HepG2 (cell line): ENCODE measurements around the gene MAN2A1. TPM values are rescaled to one million over a fixed set of nuclear protein-coding genes. Genes with fewer than 3 reads are reported as not detected.
A peak's percentile ranks its signal among the peaks of the same experiment; 100 is the strongest.

Experiments
- AHR ChIP-seq: IDR thresholded peaks from 2 replicates; pipeline ENCODE4 v1.6.1; 2018; ENCODE audit warnings: missing genetic modification reagents, missing compliant biosample characterization
- BCLAF1 ChIP-seq: fragments of 450-650 bp; IDR thresholded peaks from 2 replicates; pipeline ENCODE4 v1.6.1; 2017; ENCODE audit warnings: mild to moderate bottlenecking
- CBX5 ChIP-seq: sonication (generic); formaldehyde crosslinking; IDR thresholded peaks from 2 replicates; pipeline ENCODE4 v1.4.0; 2020; ENCODE audit warnings: missing genetic modification reagents, borderline replicate concordance
- HDAC1 ChIP-seq: sonication (generic); formaldehyde crosslinking; IDR thresholded peaks from 2 replicates; pipeline ENCODE4 v1.5.1; 2020; ENCODE audit warnings: mild to moderate bottlenecking, missing genetic modification reagents
- HES4 ChIP-seq: sonication (generic); formaldehyde crosslinking; IDR thresholded peaks from 2 replicates; pipeline ENCODE4 v1.9.0; 2021; ENCODE audit warnings: mild to moderate bottlenecking, missing genetic modification reagents, borderline replicate concordance
- MEIS1 ChIP-seq: sonication (generic); formaldehyde crosslinking; IDR thresholded peaks from 2 replicates; pipeline ENCODE4 v1.9.0; 2021; ENCODE audit warnings: mild to moderate bottlenecking, missing genetic modification reagents, moderate library complexity, borderline replicate concordance
- MEIS2 ChIP-seq: sonication (generic); formaldehyde crosslinking; IDR thresholded peaks from 2 replicates; pipeline ENCODE4 v1.9.0; 2021; ENCODE audit warnings: mild to moderate bottlenecking, missing genetic modification reagents
- MTF2 ChIP-seq: sonication (generic); formaldehyde crosslinking; IDR thresholded peaks from 2 replicates; pipeline ENCODE4 v1.5.0; 2020; ENCODE audit warnings: missing genetic modification reagents, borderline replicate concordance
- NRL ChIP-seq: sonication (generic); formaldehyde crosslinking; IDR thresholded peaks from 2 replicates; pipeline ENCODE4 v1.5.0; 2020; ENCODE audit warnings: missing genetic modification reagents, mild to moderate bottlenecking, moderate library complexity, borderline replicate concordance
- PHF8 ChIP-seq: sonication (generic); formaldehyde crosslinking; IDR thresholded peaks from 2 replicates; pipeline ENCODE4 v1.5.0; 2020; ENCODE audit warnings: missing genetic modification reagents
- PLRG1 ChIP-seq: fragments of 450-650 bp; conservative IDR thresholded peaks from 2 replicates; pipeline ENCODE4 v1.6.1; 2016
- RFX1 ChIP-seq: fragments of 450-650 bp; IDR thresholded peaks from 2 replicates; pipeline ENCODE4 v1.6.1; 2017
- SP4 ChIP-seq: sonication (generic); formaldehyde crosslinking; IDR thresholded peaks from 2 replicates; pipeline ENCODE4 v1.8.1; 2023; ENCODE audit warnings: mild to moderate bottlenecking, missing genetic modification reagents
- TARDBP ChIP-seq: sonication (generic); formaldehyde crosslinking; IDR thresholded peaks from 2 replicates; pipeline ENCODE4 v1.8.0; 2022; ENCODE audit warnings: mild to moderate bottlenecking, missing genetic modification reagents
- THAP11 ChIP-seq: IDR thresholded peaks from 2 replicates; pipeline ENCODE4 v1.6.1; 2016; ENCODE audit warnings: missing biosample characterization, missing genetic modification reagents
- ZNF337 ChIP-seq: sonication (generic); formaldehyde crosslinking; IDR thresholded peaks from 2 replicates; pipeline ENCODE4 v1.5.1; 2020; ENCODE audit warnings: missing genetic modification reagents, low read depth, mild to moderate bottlenecking, borderline replicate concordance
- ZNF441 ChIP-seq: sonication (generic); formaldehyde crosslinking; IDR thresholded peaks from 2 replicates; pipeline ENCODE4 v1.7.0; 2021; ENCODE audit warnings: missing genetic modification reagents, borderline replicate concordance
- ZNF572 ChIP-seq: sonication (generic); formaldehyde crosslinking; IDR thresholded peaks from 2 replicates; pipeline ENCODE4 v1.5.1; 2020; ENCODE audit warnings: mild to moderate bottlenecking, missing genetic modification reagents
- ZNF772 ChIP-seq: sonication (generic); formaldehyde crosslinking; IDR thresholded peaks from 2 replicates; pipeline ENCODE4 v1.5.0; 2020; ENCODE audit warnings: mild to moderate bottlenecking, missing genetic modification reagents
- ZNF839 ChIP-seq: sonication (generic); formaldehyde crosslinking; IDR thresholded peaks from 2 replicates; pipeline ENCODE4 v1.4.0; 2020; ENCODE audit warnings: missing genetic modification reagents, mild to moderate bottlenecking, borderline replicate concordance
- ZSCAN25 ChIP-seq: sonication (generic); formaldehyde crosslinking; IDR thresholded peaks from 2 replicates; pipeline ENCODE4 v1.8.0; 2022; ENCODE audit warnings: mild to moderate bottlenecking, missing genetic modification reagents
- polyA plus RNA-seq, 8 experiments: library from polyadenylated mRNA; depleted of rRNA in 3 of 8; stranded (reverse) in 7 of 8; unstranded in 1 of 8; fragments of >200 nt; fragmentation: Illumina TruSeq in 4 of 8; extraction: Trizol in 4 of 8; gene quantifications; 2 replicates each; pipeline versions ENCODE4 v1.2.1 to v1.2.3, GENCODE V29; 2011 to 2016; ENCODE audit warnings: low read depth in 4 of 8, missing spikeins in 1 of 8, mixed read lengths in 1 of 8; ENCODE audit not compliant: insufficient read depth in 1 of 8
- total RNA-seq, 5 experiments: library from RNA; depleted of rRNA; stranded (reverse); fragments of >200 nt; fragmentation: Illumina TruSeq; extraction: Trizol; gene quantifications; 2 replicates each; pipeline ENCODE4 v1.2.3, GENCODE V29; 2016; ENCODE audit warnings: low read depth in 1 of 5
- TF ChIP-seq, protein P1 (sequence below): sonication (generic); formaldehyde crosslinking; IDR thresholded peaks from 2 replicates; pipeline ENCODE4 v1.8.0; 2022; ENCODE audit warnings: low read depth, missing genetic modification reagents
- TF ChIP-seq, protein P2 (sequence below): sonication (generic); formaldehyde crosslinking; conservative IDR thresholded peaks from 2 replicates; pipeline ENCODE4 v1.8.0; 2022; ENCODE audit warnings: low read depth, missing genetic modification reagents
- TF ChIP-seq, protein P3 (sequence below): sonication (generic); formaldehyde crosslinking; IDR thresholded peaks from 2 replicates; pipeline ENCODE4 v1.8.1; 2023; ENCODE audit warnings: mild to moderate bottlenecking, missing genetic modification reagents

Gene MAN2A1
- total and polyA plus RNA-seq, 2 of the 13 experiments (the other 11 are each of a cell fraction or from before 2014, with no cell fraction given) = 56.2 to 80.5 TPM

GRCh38 chr5:109689740-109690241, at the start of gene MAN2A1 (continued):
- 0 out of 2 replicates have a peak, but pooled peaks have one; percentile 3 for TF ChIP-seq MTF2 (CRISPR knock-in tag)
- TF ChIP-seq MEIS1 (CRISPR knock-in tag) = no peak
- TF ChIP-seq CBX5 (CRISPR knock-in tag) = no peak
- 0 out of 2 replicates have a peak, but pooled peaks have one; percentile 33 for TF ChIP-seq ZNF572 (CRISPR knock-in tag)
- 0 out of 2 replicates have a peak, but pooled peaks have one; percentile 2 for TF ChIP-seq ZSCAN25
- no peak for TF ChIP-seq AHR
- TF ChIP-seq, protein P1, sequence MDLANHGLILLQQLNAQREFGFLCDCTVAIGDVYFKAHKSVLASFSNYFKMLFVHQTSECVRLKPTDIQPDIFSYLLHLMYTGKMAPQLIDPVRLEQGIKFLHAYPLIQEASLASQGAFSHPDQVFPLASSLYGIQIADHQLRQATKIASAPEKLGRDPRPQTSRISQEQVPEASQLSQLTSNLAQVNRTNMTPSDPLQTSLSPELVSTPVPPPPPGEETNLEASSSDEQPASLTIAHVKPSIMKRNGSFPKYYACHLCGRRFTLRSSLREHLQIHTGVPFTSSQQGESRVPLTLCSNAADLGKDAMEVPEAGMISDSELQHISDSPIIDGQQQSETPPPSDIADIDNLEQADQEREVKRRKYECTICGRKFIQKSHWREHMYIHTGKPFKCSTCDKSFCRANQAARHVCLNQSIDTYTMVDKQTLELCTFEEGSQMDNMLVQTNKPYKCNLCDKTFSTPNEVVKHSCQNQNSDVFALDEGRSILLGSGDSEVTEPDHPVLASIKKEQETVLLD (CRISPR knock-in tag) = 0 out of 2 replicates have a peak, but pooled peaks have one; percentile 68
- TF ChIP-seq HES4 (CRISPR knock-in tag) = peak; percentile 45; the same call in 1 of the 2 replicates
- TF ChIP-seq NRL (CRISPR knock-in tag) = 0 out of 2 replicates have a peak, but pooled peaks have one; percentile 6
- TF ChIP-seq HDAC1 (CRISPR knock-in tag) = peak; percentile 62; the same call in 1 of the 2 replicates
- peak; percentile 79 for TF ChIP-seq PHF8 (CRISPR knock-in tag)
- peak; percentile 6; the same call in 1 of the 2 replicates for TF ChIP-seq THAP11 (CRISPR knock-in tag)
- 0 out of 2 replicates have a peak, but pooled peaks have one; percentile 13 for TF ChIP-seq TARDBP (CRISPR knock-in tag)
- TF ChIP-seq RFX1 = no peak
- no peak for TF ChIP-seq ZNF772 (CRISPR knock-in tag)
- TF ChIP-seq ZNF441 (CRISPR knock-in tag) = peak; percentile 79
- 0 out of 2 replicates have a peak, but pooled peaks have one; percentile 8 for TF ChIP-seq SP4 (CRISPR knock-in tag)
- no peak for TF ChIP-seq MEIS2
- peak; percentile 31; the same call in 1 of the 2 replicates for TF ChIP-seq ZNF337 (CRISPR knock-in tag)
- no peak for TF ChIP-seq PLRG1
- TF ChIP-seq, protein P2, sequence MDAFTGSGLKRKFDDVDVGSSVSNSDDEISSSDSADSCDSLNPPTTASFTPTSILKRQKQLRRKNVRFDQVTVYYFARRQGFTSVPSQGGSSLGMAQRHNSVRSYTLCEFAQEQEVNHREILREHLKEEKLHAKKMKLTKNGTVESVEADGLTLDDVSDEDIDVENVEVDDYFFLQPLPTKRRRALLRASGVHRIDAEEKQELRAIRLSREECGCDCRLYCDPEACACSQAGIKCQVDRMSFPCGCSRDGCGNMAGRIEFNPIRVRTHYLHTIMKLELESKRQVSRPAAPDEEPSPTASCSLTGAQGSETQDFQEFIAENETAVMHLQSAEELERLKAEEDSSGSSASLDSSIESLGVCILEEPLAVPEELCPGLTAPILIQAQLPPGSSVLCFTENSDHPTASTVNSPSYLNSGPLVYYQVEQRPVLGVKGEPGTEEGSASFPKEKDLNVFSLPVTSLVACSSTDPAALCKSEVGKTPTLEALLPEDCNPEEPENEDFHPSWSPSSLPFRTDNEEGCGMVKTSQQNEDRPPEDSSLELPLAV = no peak
- TF ChIP-seq, protein P3, sequence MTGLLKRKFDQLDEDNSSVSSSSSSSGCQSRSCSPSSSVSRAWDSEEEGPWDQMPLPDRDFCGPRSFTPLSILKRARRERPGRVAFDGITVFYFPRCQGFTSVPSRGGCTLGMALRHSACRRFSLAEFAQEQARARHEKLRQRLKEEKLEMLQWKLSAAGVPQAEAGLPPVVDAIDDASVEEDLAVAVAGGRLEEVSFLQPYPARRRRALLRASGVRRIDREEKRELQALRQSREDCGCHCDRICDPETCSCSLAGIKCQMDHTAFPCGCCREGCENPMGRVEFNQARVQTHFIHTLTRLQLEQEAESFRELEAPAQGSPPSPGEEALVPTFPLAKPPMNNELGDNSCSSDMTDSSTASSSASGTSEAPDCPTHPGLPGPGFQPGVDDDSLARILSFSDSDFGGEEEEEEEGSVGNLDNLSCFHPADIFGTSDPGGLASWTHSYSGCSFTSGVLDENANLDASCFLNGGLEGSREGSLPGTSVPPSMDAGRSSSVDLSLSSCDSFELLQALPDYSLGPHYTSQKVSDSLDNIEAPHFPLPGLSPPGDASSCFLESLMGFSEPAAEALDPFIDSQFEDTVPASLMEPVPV (CRISPR knock-in tag) = peak; percentile 42; the same call in 1 of the 2 replicates
- TF ChIP-seq ZNF839 (CRISPR knock-in tag) = no peak
- no peak for TF ChIP-seq BCLAF1
